ENCODE data around the gene SZT2.

GRCh38 chr1:43441894-43442637 is 52.4 kb downstream of the SZT2 start:
- no peak for TF ChIP-seq CTCF (conservative IDR thresholded peaks at IDR 0.05; ENCODE audit: low read depth, low read length)
- TF ChIP-seq EZH2 (IDR thresholded peaks at IDR 0.05; ENCODE audit: borderline replicate concordance, low read depth, low read length, poor library complexity, severe bottlenecking): no peak
